Epithelial cell of esophagus (primary cell): Measurements from ENCODE around the gene DDC.
"Not testable (repeated sequence)": the region's sequence is repeated elsewhere in the genome, so short reads cannot be mapped to it uniquely, and the experiment has no call there.

Source experiments
- DNase-seq: peaks from one replicate; pipeline ENCODE4 v3.0.0; 2010; ENCODE audit warnings: low read depth
- H3K4me3 ChIP-seq: 2 replicates; pipeline ENCODE4 v1.5.1; 2011; ENCODE audit warnings: mild to moderate bottlenecking, low read length, control low read depth
- TF ChIP-seq, protein P1 (sequence below): IDR thresholded peaks from 2 replicates; pipeline ENCODE4 v1.5.1; 2011; ENCODE audit warnings: low read depth, mild to moderate bottlenecking, low read length, control low read depth, inconsistent platforms; ENCODE audit not compliant: insufficient read depth; ENCODE audit errors: missing control alignments

The DDC gene

GRCh38 chr7:50467817-50468610 is 97.2 kb downstream of the DDC start:
- TF ChIP-seq, protein P1, sequence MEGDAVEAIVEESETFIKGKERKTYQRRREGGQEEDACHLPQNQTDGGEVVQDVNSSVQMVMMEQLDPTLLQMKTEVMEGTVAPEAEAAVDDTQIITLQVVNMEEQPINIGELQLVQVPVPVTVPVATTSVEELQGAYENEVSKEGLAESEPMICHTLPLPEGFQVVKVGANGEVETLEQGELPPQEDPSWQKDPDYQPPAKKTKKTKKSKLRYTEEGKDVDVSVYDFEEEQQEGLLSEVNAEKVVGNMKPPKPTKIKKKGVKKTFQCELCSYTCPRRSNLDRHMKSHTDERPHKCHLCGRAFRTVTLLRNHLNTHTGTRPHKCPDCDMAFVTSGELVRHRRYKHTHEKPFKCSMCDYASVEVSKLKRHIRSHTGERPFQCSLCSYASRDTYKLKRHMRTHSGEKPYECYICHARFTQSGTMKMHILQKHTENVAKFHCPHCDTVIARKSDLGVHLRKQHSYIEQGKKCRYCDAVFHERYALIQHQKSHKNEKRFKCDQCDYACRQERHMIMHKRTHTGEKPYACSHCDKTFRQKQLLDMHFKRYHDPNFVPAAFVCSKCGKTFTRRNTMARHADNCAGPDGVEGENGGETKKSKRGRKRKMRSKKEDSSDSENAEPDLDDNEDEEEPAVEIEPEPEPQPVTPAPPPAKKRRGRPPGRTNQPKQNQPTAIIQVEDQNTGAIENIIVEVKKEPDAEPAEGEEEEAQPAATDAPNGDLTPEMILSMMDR, result peak; percentile 87
- DNase-seq, result peak; percentile 77
- H3K4me3 ChIP-seq, result no peak overlapping the region

- no peak overlapping the region for H3K4me3 ChIP-seq
- DNase-seq, result no peak
- TF ChIP-seq, protein P1, result no peak
These were observed 98.2 kb downstream of the DDC start for GRCh38 chr7:50466815-50467585.

DNA sequence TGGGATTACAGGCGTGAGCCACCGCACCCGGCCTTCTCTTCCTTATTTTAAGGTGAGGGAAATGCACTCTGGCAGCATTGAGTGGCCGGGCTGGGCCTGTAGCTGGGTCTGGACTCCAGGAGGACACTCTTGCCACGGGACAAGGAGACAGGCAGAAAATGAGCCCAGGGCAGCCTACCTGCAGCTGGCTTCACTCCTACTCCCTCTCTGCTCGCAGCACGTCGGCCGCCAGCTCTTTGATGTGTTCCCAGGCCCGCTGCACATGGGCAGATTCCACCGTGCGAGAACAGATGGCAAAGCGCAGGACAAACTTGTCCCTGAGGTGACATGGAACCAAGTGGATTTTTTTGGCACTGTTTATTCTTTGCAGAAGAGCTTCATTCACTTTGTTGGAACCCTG is 102.2 kb downstream of the DDC start:
- TF ChIP-seq, protein P1, result no peak

GRCh38 chr7:50462361-50462760 is 102.8 kb downstream of the DDC start:
- no peak overlapping the region for H3K4me3 ChIP-seq
- TF ChIP-seq, protein P1, result no peak
- no peak for DNase-seq

More for the DNA sequence above, 102.2 kb downstream of the DDC start:
- no peak overlapping the region for H3K4me3 ChIP-seq
- no peak for DNase-seq

DNA sequence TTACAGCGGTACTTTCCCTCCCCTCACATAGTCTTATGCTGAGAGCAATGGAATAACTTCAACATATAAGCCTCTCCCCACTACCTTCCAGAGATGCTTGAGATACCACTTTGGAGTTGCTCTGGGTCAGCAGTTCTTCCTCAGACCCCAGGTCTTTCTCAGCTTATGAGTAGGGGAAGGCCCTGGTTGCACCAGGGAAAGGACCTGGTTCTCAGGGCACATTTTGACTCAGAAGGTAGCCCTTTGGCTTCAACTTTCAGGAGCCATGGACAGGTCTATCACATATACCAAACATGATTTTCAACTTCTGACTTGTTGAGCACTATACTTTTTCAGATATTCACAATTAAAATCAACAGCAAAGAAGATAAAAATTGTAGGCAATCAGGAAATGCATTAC is 103.5 kb downstream of the DDC start:
- no peak overlapping the region for H3K4me3 ChIP-seq
- TF ChIP-seq, protein P1, result no peak
- DNase-seq, result no peak

GRCh38 chr7:50459183-50459582 is 106.0 kb downstream of the DDC start:
- DNase-seq, H3K4me3 ChIP-seq: not testable (repeated sequence)

DNA sequence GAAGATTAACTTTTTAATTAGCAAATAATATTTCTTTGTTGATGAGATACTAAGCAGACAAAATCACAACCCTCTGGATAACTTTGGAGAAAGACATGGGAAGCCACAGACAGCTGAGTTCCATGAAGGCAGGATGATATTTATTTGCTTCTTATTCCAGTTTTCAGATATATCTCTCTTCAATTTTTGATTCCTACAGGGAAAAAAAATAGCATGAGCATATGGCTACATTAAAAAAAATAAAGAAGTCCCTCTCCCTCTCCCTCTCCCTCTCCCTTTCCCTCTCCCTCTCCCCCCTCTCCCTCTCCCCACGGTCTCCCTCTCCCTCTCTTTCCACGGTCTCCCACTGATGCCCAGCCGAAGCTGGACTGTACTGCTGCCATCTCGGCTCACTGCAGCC is 106.6 kb downstream of the DDC start:
- DNase-seq, H3K4me3 ChIP-seq: not testable (repeated sequence)

DNA sequence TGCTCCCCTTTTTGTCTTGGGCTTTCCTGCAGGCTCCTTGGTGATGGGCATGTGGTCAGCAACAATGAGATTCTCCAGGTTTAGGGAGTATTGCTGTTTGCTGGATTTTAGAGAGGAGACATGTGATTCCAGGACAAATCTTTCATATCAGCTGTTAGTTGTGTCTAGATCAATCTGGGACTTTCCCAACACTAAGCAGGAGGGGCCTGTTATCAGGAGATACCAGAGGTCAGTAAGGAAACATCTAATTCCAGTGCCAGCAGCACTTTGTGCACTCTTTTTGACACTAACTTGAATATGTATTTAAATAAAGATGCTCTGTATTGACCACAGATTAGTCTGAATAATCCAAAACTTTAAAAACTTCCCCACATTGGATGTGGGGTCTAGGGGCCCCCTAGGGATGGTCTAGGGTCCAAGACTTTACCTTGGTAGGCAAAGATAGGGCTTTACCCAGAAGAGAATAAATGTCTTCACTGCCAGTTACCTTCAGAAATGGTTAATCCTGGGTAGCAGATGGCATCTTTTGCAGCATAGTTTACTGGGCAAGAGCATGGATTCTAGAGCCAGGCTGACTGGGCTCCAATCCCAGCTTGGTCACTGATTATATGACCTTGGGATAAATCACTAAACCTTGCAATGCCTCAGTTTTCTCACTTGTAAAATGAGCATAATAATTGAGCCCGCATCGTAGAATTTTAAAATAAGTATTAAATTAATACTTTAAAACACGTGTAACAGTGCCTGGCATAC is 108.7 kb downstream of the DDC start:
- no peak for DNase-seq
- H3K4me3 ChIP-seq, result no peak overlapping the region

More for the DNA sequence above, 108.7 kb downstream of the DDC start:
- TF ChIP-seq, protein P1, result no peak
